Activated CD4-positive, alpha-beta T cell treated with anti-CD3 and anti-CD28 coated beads for 36 hours (primary cell): ENCODE measurements around the gene CISD2. TPM values are rescaled to one million over a fixed set of nuclear protein-coding genes. Genes with fewer than 3 reads are reported as not detected.
"Not testable (repeated sequence)": the region's sequence is repeated elsewhere in the genome, so short reads cannot be mapped to it uniquely, and the experiment has no call there.

Experiments used
- ATAC-seq: fragments of 200-7000 bp; cut with Tn5 transposase; one replicate; pipeline ENCODE4 v1.10.0; 2021; ENCODE audit warnings: mild to moderate bottlenecking, moderate library complexity
- CTCF ChIA-PET: fragments of 350-600 bp; sonication (Branson Sonifier 250); formaldehyde crosslinking; loops from one replicate; lab custom pipeline; 2021; ENCODE audit warnings: antibody characterized with exemption; lab: Charles Lee
- POLR2A ChIA-PET: fragments of 350-600 bp; sonication (Branson Sonifier 250); formaldehyde crosslinking; loops from one replicate; lab custom pipeline; 2021; ENCODE audit warnings: antibody characterized with exemption, inconsistent platforms; lab: Charles Lee
- DNase-seq: peaks from one replicate; pipeline ENCODE4 v3.0.0-alpha.2; 2020
- H3K27ac Mint-ChIP-seq: one replicate; pipeline ENCODE4 v1.8.0; 2021; ENCODE audit warnings: mixed read lengths
- H3K27me3 Mint-ChIP-seq: one replicate; pipeline ENCODE4 v1.8.0; 2021; ENCODE audit warnings: mixed read lengths
- H3K36me3 Mint-ChIP-seq: one replicate; pipeline ENCODE4 v1.8.0; 2021; ENCODE audit warnings: low read depth, mixed read lengths
- H3K4me1 Mint-ChIP-seq: one replicate; pipeline ENCODE4 v1.8.0; 2021; ENCODE audit warnings: mixed read lengths
- H3K4me3 Mint-ChIP-seq: one replicate; pipeline ENCODE4 v1.8.0; 2021; ENCODE audit warnings: mild to moderate bottlenecking, moderate library complexity, mixed read lengths
- H3K9me3 Mint-ChIP-seq: one replicate; pipeline ENCODE4 v1.8.0; 2021; ENCODE audit warnings: low read depth, mixed read lengths
- intact Hi-C, 2 experiments: fragments of 100-400 bp; cut with DNase I in 1 of 2; cut with micrococcal nuclease in 1 of 2; formaldehyde crosslinking; loops; one replicate each; pipeline versions ENCODE4 v1.14.2 to v1.15.1; 2022 to 2024; cut with DNase I, micrococcal nuclease
- total RNA-seq, 2 experiments: library from RNA; stranded (reverse); gene quantifications; one replicate each; pipeline ENCODE4 v1.2.3, GENCODE V29; 2021

CISD2 gene
- total RNA-seq = 10 to 100 TPM; 33.5 to 35.1 TPM

- CTCF ChIA-PET = interaction anchor here (0.7 to 1.9 kb wide), 8 partner anchors 35 to 231 kb away, joined by 3 to 15 read pairs (median 4); partner anchors contain the start of genes BDH2 and UBE2D3
- H3K4me1 Mint-ChIP-seq = peaks cover 53% of the 10 kb centered on the region
- POLR2A ChIA-PET = interaction anchor here (0.5 to 3.7 kb wide), 7 partner anchors 42 to 108 kb away, joined by 3 to 106 read pairs (median 3); partner anchors contain the start of genes MANBA and UBE2D3
Observed at GRCh38 chr4:102868781-102869568, at the start of gene CISD2. Gene CISD2 (plus strand): TSS chr4:102868992. CDS start chr4:102869085, 93 bp downstream.

GRCh38 chr4:102819100-102819499 lies 49.7 kb upstream of the CISD2 start:
- H3K27me3 Mint-ChIP-seq, H3K9me3 Mint-ChIP-seq, ATAC-seq, DNase-seq: not testable (repeated sequence)
- peak overlapping the region; percentile 39 for H3K4me3 Mint-ChIP-seq
- peaks cover 81% of the 10 kb centered on the region for H3K4me1 Mint-ChIP-seq
- ChIA-PET CTCF (interaction anchor here (0.8 to 1.1 kb wide), 2 partner anchors 9 to 19 kb away, joined by 3 to 5 read pairs; partner anchors contain the start of gene UBE2D3), POLR2A (interaction anchor here (0.6 to 1.8 kb wide), 5 partner anchors 9 to 58 kb away, joined by 3 to 9 read pairs (median 4); partner anchors contain the start of gene UBE2D3)
- peaks cover 76% of the 10 kb centered on the region for H3K36me3 Mint-ChIP-seq
- intact Hi-C loops = loop anchor here in 1 of 2 experiments (2.0 kb wide), 1 partner anchor 58 kb away; the partner anchor contains the start of gene MANBA
- H3K27ac Mint-ChIP-seq = peak overlapping the region; percentile 89

More at GRCh38 chr4:102868781-102869568, at the start of gene CISD2:
- intact Hi-C loops = loop anchor here (1.0 to 5.0 kb wide), 13 partner anchors 41 to 524 kb away; partner anchors contain the start of genes MANBA (in 2 of the 2), SLC9B1 (in 2 of the 2), SLC9B2 (in 2 of the 2) and CENPE (in 1 of the 2)
- peak; percentile 96 for DNase-seq
- Mint-ChIP-seq H3K27ac (peak within 1 kb of the TSS; percentile 99), H3K36me3 (peaks cover 45% of the 10 kb centered on the region), H3K27me3 (no peaks in the 10 kb centered on the region), H3K9me3 (peaks cover 4% of the 10 kb centered on the region), H3K4me3 (peak within 1 kb of the TSS; percentile 95)
- ATAC-seq = peak; percentile 88

GRCh38 chr4:102819588-102820365 lies 49.0 kb upstream of the CISD2 start:
- POLR2A ChIA-PET = interaction anchor here (0.6 to 1.8 kb wide), 5 partner anchors 8 to 58 kb away, joined by 3 to 9 read pairs (median 4); partner anchors contain the start of gene UBE2D3
- H3K36me3 Mint-ChIP-seq = peaks cover 76% of the 10 kb centered on the region
- H3K4me1 Mint-ChIP-seq = peaks cover 75% of the 10 kb centered on the region
- H3K27me3 Mint-ChIP-seq = no peaks in the 10 kb centered on the region
- no peak overlapping the region for H3K4me3 Mint-ChIP-seq
- ATAC-seq (peak; percentile 66), DNase-seq (no peak)
- CTCF ChIA-PET = interaction anchor here (0.8 to 1.1 kb wide), 3 partner anchors 8 to 261 kb away, joined by 3 to 5 read pairs (median 3); partner anchors contain the start of gene UBE2D3
- no peaks in the 10 kb centered on the region for H3K9me3 Mint-ChIP-seq
- intact Hi-C loops = loop anchor here in 1 of 2 experiments (2.0 kb wide), 1 partner anchor 59 kb away; the partner anchor contains the start of gene MANBA
- H3K27ac Mint-ChIP-seq = peak overlapping the region; percentile 89

- ATAC-seq (no peak), DNase-seq (no peak)
- H3K27ac Mint-ChIP-seq = peak overlapping the region; percentile 87
- ChIA-PET CTCF (interaction anchor here (0.7 to 2.9 kb wide), 4 partner anchors 11 to 268 kb away, joined by 3 to 11 read pairs (median 4); no protein-coding TSS in a partner anchor), POLR2A (interaction anchor here (1.5 to 2.9 kb wide), 2 partner anchors 11 to 13 kb away, joined by 4 to 8 read pairs; no protein-coding TSS in a partner anchor)
- intact Hi-C loops = no loop called here
- H3K27me3 Mint-ChIP-seq = no peaks in the 10 kb centered on the region
- H3K36me3 Mint-ChIP-seq = peaks cover 48% of the 10 kb centered on the region
- no peak overlapping the region for H3K4me3 Mint-ChIP-seq
- no peaks in the 10 kb centered on the region for H3K9me3 Mint-ChIP-seq
- H3K4me1 Mint-ChIP-seq = peaks cover 45% of the 10 kb centered on the region
Observed at GRCh38 chr4:102823464-102823863, 45.3 kb upstream of the CISD2 start.

- peak overlapping the region; percentile 87 for H3K27ac Mint-ChIP-seq
- H3K9me3 Mint-ChIP-seq = no peaks in the 10 kb centered on the region
- peaks cover 44% of the 10 kb centered on the region for H3K36me3 Mint-ChIP-seq
- no peak for ATAC-seq
- intact Hi-C loops = no loop called here
- H3K27me3 Mint-ChIP-seq = no peaks in the 10 kb centered on the region
- no peak for DNase-seq
- CTCF ChIA-PET = interaction anchor here (1.6 to 2.9 kb wide), 3 partner anchors 12 to 267 kb away, joined by 4 to 11 read pairs (median 4); no protein-coding TSS in a partner anchor
- H3K4me3 Mint-ChIP-seq = no peak overlapping the region
- H3K4me1 Mint-ChIP-seq = peaks cover 43% of the 10 kb centered on the region
- POLR2A ChIA-PET = interaction anchor here (1.5 to 2.9 kb wide), 2 partner anchors 12 to 14 kb away, joined by 4 to 8 read pairs; no protein-coding TSS in a partner anchor
Observed at GRCh38 chr4:102823897-102824296, 44.9 kb upstream of the CISD2 start.

- no peaks in the 10 kb centered on the region for H3K9me3 Mint-ChIP-seq
- ATAC-seq = no peak
- peaks cover 45% of the 10 kb centered on the region for H3K4me1 Mint-ChIP-seq
- ChIA-PET CTCF (interaction anchor here (1.6 to 1.9 kb wide), 2 partner anchors 31 to 267 kb away, joined by 4 read pairs; no protein-coding TSS in a partner anchor), POLR2A (interaction anchor here (1.5 to 5.2 kb wide), 2 partner anchors 14 to 44 kb away, joined by 4 to 106 read pairs; partner anchors contain the start of gene CISD2)
- no peak for DNase-seq
- peaks cover 45% of the 10 kb centered on the region for H3K36me3 Mint-ChIP-seq
- no peak overlapping the region for H3K27ac Mint-ChIP-seq
- intact Hi-C loops = no loop called here
- no peaks in the 10 kb centered on the region for H3K27me3 Mint-ChIP-seq
- no peak overlapping the region for H3K4me3 Mint-ChIP-seq
Observed at GRCh38 chr4:102824398-102824797, 44.4 kb upstream of the CISD2 start.

- POLR2A ChIA-PET = interaction anchor here (0.6 to 5.2 kb wide), 6 partner anchors 9 to 249 kb away, joined by 3 to 106 read pairs (median 4); partner anchors contain the start of genes CISD2 and MANBA
- CTCF ChIA-PET = interaction anchor here (0.6 to 1.7 kb wide), 7 partner anchors 9 to 519 kb away, joined by 3 to 8 read pairs (median 3); no protein-coding TSS in a partner anchor
- H3K27ac Mint-ChIP-seq = no peak overlapping the region
- peak; percentile 54 for DNase-seq
- intact Hi-C loops = loop anchor here (1.0 to 5.0 kb wide), 10 partner anchors 7 to 1478 kb away; partner anchors contain the start of genes BDH2 (in 1 of the 2), PPP3CA (in 1 of the 2), SLC39A8 (in 1 of the 2) and SLC9B2 (in 1 of the 2)
- no peak for ATAC-seq
- H3K4me3 Mint-ChIP-seq = no peak overlapping the region
- no peaks in the 10 kb centered on the region for H3K27me3 Mint-ChIP-seq
- peaks cover 35% of the 10 kb centered on the region for H3K4me1 Mint-ChIP-seq
- H3K36me3 Mint-ChIP-seq = peaks cover 36% of the 10 kb centered on the region
- H3K9me3 Mint-ChIP-seq = no peaks in the 10 kb centered on the region
Observed at GRCh38 chr4:102825261-102826091, 43.3 kb upstream of the CISD2 start.

- ATAC-seq (peak; percentile 0), DNase-seq (no peak)
- H3K36me3 Mint-ChIP-seq = peaks cover 29% of the 10 kb centered on the region
- intact Hi-C loops = loop anchor here (1.0 to 5.0 kb wide), 9 partner anchors 8 to 1479 kb away; partner anchors contain the start of genes BDH2 (in 1 of the 2), PPP3CA (in 1 of the 2), SLC39A8 (in 1 of the 2) and SLC9B2 (in 1 of the 2)
- ChIA-PET POLR2A (interaction anchor here (0.6 to 5.2 kb wide), 10 partner anchors 10 to 481 kb away, joined by 3 to 106 read pairs (median 6); partner anchors contain the start of genes CISD2, MANBA and SLC39A8), CTCF (interaction anchor here (0.7 to 1.7 kb wide), 5 partner anchors 10 to 520 kb away, joined by 3 to 8 read pairs (median 3); no protein-coding TSS in a partner anchor)
- no peak overlapping the region for H3K27ac Mint-ChIP-seq
- H3K4me3 Mint-ChIP-seq = no peak overlapping the region
- H3K9me3 Mint-ChIP-seq = no peaks in the 10 kb centered on the region
- peaks cover 27% of the 10 kb centered on the region for H3K4me1 Mint-ChIP-seq
- H3K27me3 Mint-ChIP-seq = no peaks in the 10 kb centered on the region
Observed at GRCh38 chr4:102826105-102826889, 42.5 kb upstream of the CISD2 start.
